Lung (tissue), 16 donors: ENCODE results near the gene EMSY. TPM values are rescaled to one million over a fixed set of nuclear protein-coding genes. Genes with fewer than 3 reads are reported as not detected.

ENCODE experiments used
- ATAC-seq: fragments of 200-7000 bp; cut with Tn5 transposase; one replicate; pipeline ENCODE4 v1.9.1; 2020; ENCODE audit warnings: moderate number of reproducible peaks; ENCODE audit not compliant: insufficient read depth, low FRiP score
- DNase-seq, 3 donors: peaks; one replicate each; pipeline ENCODE4 v3.0.0-alpha.2; 2013 to 2017
- H3K27ac ChIP-seq, 2 donors: one replicate each; pipeline ENCODE4 v1.5.1; 2013; ENCODE audit warnings: mild to moderate bottlenecking in 2 of 2, moderate library complexity in 2 of 2, control low read depth in 1 of 2, inconsistent platforms in 1 of 2, low read depth in 1 of 2, low read length in 1 of 2
- H3K27me3 ChIP-seq, 3 donors: one replicate each; pipeline ENCODE4 v1.5.1; 2013; ENCODE audit warnings: low read length in 2 of 3; ENCODE audit not compliant: control insufficient read depth in 3 of 3, insufficient read depth in 3 of 3
- H3K36me3 ChIP-seq, 4 donors: one replicate each; pipeline ENCODE4 v1.5.1; 2013; ENCODE audit warnings: low read length in 4 of 4, mild to moderate bottlenecking in 1 of 4, moderate library complexity in 1 of 4; ENCODE audit not compliant: control insufficient read depth in 4 of 4, insufficient read depth in 4 of 4
- H3K4me1 ChIP-seq, 5 donors: one replicate each; pipeline ENCODE4 v1.5.1; 2013; ENCODE audit warnings: low read length in 5 of 5, mild to moderate bottlenecking in 2 of 5, moderate library complexity in 1 of 5; ENCODE audit not compliant: control insufficient read depth in 5 of 5, insufficient read depth in 5 of 5
- H3K4me3 ChIP-seq: one replicate; pipeline ENCODE4 v1.5.1; 2013; ENCODE audit warnings: mild to moderate bottlenecking, control low read depth, moderate library complexity
- H3K9ac ChIP-seq, 2 donors: one replicate each; pipeline ENCODE4 v1.5.1; 2013; ENCODE audit warnings: low read length in 2 of 2, control low read depth in 1 of 2; ENCODE audit not compliant: insufficient read depth in 1 of 2
- H3K9me3 ChIP-seq, 4 donors: one replicate each; pipeline ENCODE4 v1.5.1; 2013; ENCODE audit warnings: low read length in 3 of 4, mild to moderate bottlenecking in 1 of 4, moderate library complexity in 1 of 4; ENCODE audit not compliant: control insufficient read depth in 4 of 4, insufficient read depth in 3 of 4
- WGBS, 2 donors: extraction: QIAGEN DNeasy Blood & Tissue Kit; methylation state at CpG; one replicate each; pipeline ENCODE4 v1.1.7; 2013; 5-methylcytosine and 5-hydroxymethylcytosine counted together
- long read RNA-seq, 5 donors: transcript quantifications; one replicate each; lab custom pipeline, GENCODE V29; 2026
- polyA plus RNA-seq, 2 donors: library from polyadenylated mRNA; stranded (reverse); fragments of 200-250 nt; gene quantifications; one replicate each; pipeline ENCODE4 v1.2.1, GENCODE V29; 2013
- total RNA-seq, 2 donors: library from RNA; depleted of rRNA in 1 of 2; stranded (reverse); fragments of >200 nt in 1 of 2; gene quantifications; one replicate each; pipeline ENCODE4 v1.2.1, GENCODE V29; 2014 to 2021
- TF ChIP-seq, protein P1 (sequence below): IDR thresholded peaks from 2 replicates; pipeline ENCODE4 v1.5.1; 2012; ENCODE audit warnings: mild to moderate bottlenecking; ENCODE audit errors: control extremely low read depth, extremely low read depth
- donor health status: control.
- donor health status: control.
- donor health status: Bipolar disorder and iron deficiency.
- donor health status: healthy.
- donor health status: DM: yes; HTN: yes; CAD: no.

Gene EMSY
- total RNA-seq: 10 to 100 TPM; 21.1 to 59.3 TPM
- polyA plus RNA-seq: 1 to 10 TPM; 5.0 to 9.9 TPM
- long read RNA-seq, donor 1, partial matches to known transcripts: 6 of 11 reads
- long read RNA-seq, donor 1, other reads (novel, unspliced or antisense): 0 of 11 reads
- long read RNA-seq, donor 2, partial matches to known transcripts: 5 of 8 reads
- long read RNA-seq, donor 2, other reads (novel, unspliced or antisense): 0 of 8 reads
- long read RNA-seq, donor 3, partial matches to known transcripts: 0 of 1 reads
- long read RNA-seq, donor 3, other reads (novel, unspliced or antisense): 0 of 1 reads
- long read RNA-seq, donor 4, partial matches to known transcripts: 0 of 5 reads
- long read RNA-seq, donor 4, other reads (novel, unspliced or antisense): 0 of 5 reads
- long read RNA-seq, donor 5, transcript EMSY-218 (2 exons, 542 nt): major isoform, 6 of 21 reads
- long read RNA-seq, donor 5, partial matches to known transcripts: 12 of 21 reads
- long read RNA-seq, donor 5, other reads (novel, unspliced or antisense): 0 of 21 reads

DNA sequence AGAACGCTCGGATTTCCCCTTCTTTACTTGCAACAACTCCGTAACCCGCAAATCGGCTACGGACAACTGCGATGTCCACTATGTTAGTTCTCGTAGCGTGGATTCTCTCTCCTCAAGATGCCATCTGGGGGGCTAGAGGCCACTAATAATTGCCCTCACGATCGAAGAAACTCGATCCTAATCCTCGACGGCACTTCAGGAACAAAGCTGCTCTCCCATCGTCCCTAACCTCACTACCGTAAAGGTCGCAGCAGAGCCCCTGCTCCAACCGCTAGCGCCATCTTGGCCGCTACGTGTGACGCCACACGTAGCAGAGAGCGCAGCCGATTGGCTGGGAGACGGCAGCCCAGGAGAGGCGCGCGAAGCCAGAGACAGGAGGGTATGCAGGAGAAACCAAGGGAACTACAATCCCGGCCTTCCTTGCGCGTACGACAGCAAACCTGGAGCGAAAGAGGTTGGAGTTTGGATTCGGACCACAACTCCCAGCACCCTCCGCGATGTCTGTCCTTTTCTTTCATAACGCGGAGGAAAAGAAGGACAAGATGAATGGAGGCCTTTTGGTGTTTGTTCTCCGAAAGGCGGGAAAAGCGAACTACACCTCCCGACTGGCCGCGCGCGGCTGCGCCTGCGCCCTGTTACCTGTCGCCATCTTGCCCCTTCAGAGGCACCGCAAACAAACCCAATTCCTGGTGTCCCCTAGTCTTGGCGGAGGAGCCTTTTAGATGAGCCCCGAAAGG, at the start of gene EMSY:
TSS of gene EMSY (plus strand) at position 635 of the 737 bp plus-strand sequence. CDS start 1,921 bp downstream, outside the sequence.
- Histone ChIP-seq H3K27me3 (no peaks in the 10 kb centered on the region), H3K4me3 (peak within 1 kb of the TSS; percentile 62), H3K9me3 (no peaks in the 10 kb centered on the region), H3K36me3 (peaks cover 0 to 9% (median 3%) of the 10 kb centered on the region in 4 donors), H3K27ac (peak within 1 kb of the TSS; percentile 89 to 92), H3K4me1 (peaks cover 0 to 19% (median 7%) of the 10 kb centered on the region in 5 donors), H3K9ac (peak within 1 kb of the TSS; percentile 99 to 100)
- TF ChIP-seq, protein P1, sequence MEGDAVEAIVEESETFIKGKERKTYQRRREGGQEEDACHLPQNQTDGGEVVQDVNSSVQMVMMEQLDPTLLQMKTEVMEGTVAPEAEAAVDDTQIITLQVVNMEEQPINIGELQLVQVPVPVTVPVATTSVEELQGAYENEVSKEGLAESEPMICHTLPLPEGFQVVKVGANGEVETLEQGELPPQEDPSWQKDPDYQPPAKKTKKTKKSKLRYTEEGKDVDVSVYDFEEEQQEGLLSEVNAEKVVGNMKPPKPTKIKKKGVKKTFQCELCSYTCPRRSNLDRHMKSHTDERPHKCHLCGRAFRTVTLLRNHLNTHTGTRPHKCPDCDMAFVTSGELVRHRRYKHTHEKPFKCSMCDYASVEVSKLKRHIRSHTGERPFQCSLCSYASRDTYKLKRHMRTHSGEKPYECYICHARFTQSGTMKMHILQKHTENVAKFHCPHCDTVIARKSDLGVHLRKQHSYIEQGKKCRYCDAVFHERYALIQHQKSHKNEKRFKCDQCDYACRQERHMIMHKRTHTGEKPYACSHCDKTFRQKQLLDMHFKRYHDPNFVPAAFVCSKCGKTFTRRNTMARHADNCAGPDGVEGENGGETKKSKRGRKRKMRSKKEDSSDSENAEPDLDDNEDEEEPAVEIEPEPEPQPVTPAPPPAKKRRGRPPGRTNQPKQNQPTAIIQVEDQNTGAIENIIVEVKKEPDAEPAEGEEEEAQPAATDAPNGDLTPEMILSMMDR: no peak
- 0% methylated on average over 53 of the region's 53 CpGs for WGBS, 2 donors
- ATAC-seq (peak; percentile 98), DNase-seq (peak; percentile 99 to 100 (median 100))

DNA sequence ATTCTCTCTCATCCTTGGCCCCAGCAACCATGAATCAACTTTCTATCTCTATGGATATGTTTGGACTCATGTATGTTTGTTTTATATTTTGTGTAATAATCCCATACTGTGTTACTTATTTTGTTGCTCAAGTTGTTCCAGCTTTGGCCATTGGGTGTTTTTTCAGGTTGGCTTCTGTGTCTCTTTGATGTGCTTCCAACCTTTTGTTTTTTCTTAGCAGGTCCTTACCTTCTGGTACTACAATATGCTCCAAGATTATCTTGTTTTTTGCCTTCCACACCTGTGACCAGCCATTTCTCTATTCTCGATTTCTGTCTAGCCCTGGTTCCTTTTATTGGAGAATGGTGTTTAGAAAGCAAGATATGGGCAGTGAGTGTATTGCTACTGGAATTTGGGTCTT, 49.5 kb upstream of the EMSY start:
- Histone ChIP-seq H3K36me3 (no peaks in the 10 kb centered on the region), H3K27me3 (no peaks in the 10 kb centered on the region), H3K4me3 (no peak overlapping the region), H3K27ac (no peak overlapping the region), H3K9me3 (no peaks in the 10 kb centered on the region), H3K9ac (no peak overlapping the region), H3K4me1 (peaks cover 0 to 12% (median 0%) of the 10 kb centered on the region in 5 donors)
- ATAC-seq (no peak), DNase-seq (no peak)
- WGBS, 2 donors: 97% methylated on average over 1 of the region's 1 CpG
- TF ChIP-seq, protein P1: no peak

- 95 to 98% methylated on average over 3 of the region's 3 CpGs for WGBS, 2 donors
- Histone ChIP-seq H3K36me3 (no peaks in the 10 kb centered on the region), H3K27me3 (no peaks in the 10 kb centered on the region), H3K27ac (no peak overlapping the region), H3K4me1 (peaks cover 0 to 9% (median 0%) of the 10 kb centered on the region in 5 donors), H3K4me3 (no peak overlapping the region), H3K9me3 (no peaks in the 10 kb centered on the region), H3K9ac (no peak overlapping the region)
- DNase-seq (no peak), ATAC-seq (no peak)
- TF ChIP-seq, protein P1: no peak
Measured at GRCh38 chr11:76397383-76397782, 47.4 kb upstream of the EMSY start.
